GM19467 (cell line): ENCODE measurements around the gene PIGB.
A peak's percentile ranks its signal among the peaks of the same experiment; 100 is the strongest.
"Not testable (repeated sequence)": the region's sequence is repeated elsewhere in the genome, so short reads cannot be mapped to it uniquely, and the experiment has no call there.

ENCODE experiments used
- ATAC-seq: cut with Tn5 transposase; IDR thresholded peaks from one replicate; pipeline ENCODE4 v1.9.1; 2021; ENCODE audit warnings: mild to moderate bottlenecking, moderate library complexity; ENCODE audit not compliant: unreplicated experiment

PIGB gene

DNA sequence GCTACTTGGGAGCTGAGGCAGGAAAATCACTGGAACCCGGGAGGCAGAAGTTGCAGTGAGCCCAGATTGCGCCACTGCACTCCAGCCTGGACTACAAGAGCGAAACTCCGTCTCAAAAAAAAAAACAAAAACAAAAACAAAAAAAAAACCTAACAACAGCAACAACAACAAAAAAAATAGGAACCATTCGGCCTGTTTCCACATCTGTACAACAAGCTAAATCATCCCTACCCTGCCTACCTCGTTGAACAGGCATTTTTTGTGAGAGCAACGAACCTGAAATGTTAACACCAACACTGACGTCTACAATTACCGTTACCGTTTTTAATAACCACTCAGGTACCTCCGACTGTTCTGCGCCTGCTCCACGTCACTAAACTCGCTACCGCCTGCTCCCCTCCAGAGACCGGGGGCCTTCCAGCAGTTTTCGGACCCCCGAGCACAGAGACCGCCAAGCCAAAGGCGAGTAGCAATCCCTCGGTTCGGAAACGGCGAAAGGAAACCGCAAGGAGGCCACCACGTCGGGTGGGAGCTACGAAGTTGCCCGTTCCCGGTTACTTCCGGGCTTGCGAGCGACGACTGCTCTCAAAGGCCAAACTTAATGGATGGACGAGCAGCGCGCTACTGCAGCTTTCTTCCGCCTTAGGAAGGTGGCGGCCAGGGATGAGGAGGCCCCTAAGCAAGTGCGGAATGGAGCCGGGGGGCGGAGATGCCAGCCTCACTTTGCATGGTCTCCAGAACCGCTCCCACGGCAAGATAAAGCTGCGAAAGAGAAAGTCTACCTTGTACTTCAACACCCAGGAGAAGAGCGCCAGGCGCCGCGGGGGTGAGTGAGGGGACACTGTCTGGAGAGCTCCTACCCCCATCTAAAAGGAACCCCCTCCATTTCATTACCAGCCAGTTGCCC lies at the start of gene PIGB, which contains the start of gene PIGBOS1:
PIGB (plus strand) TSS at position 635 of the 907 bp plus-strand sequence; CDS start at position 664, 29 bp downstream.
PIGBOS1 (minus strand) TSS at position 536 of the 907 bp plus-strand sequence. CDS start 1,331 bp downstream, outside the sequence.
- ATAC-seq = peak; percentile 92

GRCh38 chr15:55270291-55270690 lies 48.7 kb upstream of the PIGB start:
- no peak for ATAC-seq

- no peak for ATAC-seq
Observed at GRCh38 chr15:55276324-55276723, 42.7 kb upstream of the PIGB start.

DNA sequence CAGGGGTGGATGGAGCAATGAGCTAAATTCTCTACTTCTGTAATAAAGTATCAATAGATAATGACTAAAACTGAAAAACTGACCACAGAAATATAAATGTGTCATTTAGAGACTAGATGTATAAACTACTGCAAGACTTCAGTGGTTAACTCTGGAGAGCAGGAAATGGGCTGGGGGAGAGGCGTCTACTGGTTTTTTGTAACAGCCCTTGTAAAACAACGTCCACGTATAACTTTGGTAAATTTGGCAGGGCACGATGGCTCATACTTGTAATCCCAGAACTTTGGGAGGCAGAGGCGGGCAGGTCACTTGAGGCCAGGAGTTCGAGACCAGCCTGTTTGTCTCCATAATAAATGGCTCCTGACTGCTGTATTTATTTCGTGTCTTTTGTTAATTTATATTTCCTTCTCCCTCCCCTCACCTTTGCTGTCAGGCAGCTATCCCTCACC lies 41.9 kb upstream of the PIGB start:
- ATAC-seq = peak; percentile 49

- no peak for ATAC-seq
Observed at GRCh38 chr15:55277715-55278114, 41.3 kb upstream of the PIGB start.

- no peak for ATAC-seq
Observed at GRCh38 chr15:55279100-55279745, 39.8 kb upstream of the PIGB start.

- peak; percentile 70 for ATAC-seq
Observed at GRCh38 chr15:55279746-55280351, 39.2 kb upstream of the PIGB start.

DNA sequence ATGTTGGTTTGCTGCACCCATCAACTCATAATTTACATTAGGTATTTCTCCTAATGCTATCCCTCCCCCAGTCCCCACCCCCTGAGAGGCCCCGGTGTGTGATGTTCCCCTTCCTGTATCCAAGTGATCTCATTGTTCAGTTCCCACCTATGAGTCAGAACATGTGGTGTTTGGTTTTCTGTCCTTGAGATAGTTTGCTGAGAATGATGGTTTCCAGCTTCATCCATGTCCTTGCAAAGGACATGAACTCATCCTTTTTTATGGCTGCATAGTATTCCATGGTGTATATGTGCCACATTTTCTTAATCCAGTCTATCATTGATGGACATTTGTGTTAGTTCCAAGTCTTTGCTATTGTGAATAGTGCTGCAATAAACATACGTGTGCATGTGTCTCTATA lies 38.4 kb upstream of the PIGB start:
- ATAC-seq = not testable (repeated sequence)

DNA sequence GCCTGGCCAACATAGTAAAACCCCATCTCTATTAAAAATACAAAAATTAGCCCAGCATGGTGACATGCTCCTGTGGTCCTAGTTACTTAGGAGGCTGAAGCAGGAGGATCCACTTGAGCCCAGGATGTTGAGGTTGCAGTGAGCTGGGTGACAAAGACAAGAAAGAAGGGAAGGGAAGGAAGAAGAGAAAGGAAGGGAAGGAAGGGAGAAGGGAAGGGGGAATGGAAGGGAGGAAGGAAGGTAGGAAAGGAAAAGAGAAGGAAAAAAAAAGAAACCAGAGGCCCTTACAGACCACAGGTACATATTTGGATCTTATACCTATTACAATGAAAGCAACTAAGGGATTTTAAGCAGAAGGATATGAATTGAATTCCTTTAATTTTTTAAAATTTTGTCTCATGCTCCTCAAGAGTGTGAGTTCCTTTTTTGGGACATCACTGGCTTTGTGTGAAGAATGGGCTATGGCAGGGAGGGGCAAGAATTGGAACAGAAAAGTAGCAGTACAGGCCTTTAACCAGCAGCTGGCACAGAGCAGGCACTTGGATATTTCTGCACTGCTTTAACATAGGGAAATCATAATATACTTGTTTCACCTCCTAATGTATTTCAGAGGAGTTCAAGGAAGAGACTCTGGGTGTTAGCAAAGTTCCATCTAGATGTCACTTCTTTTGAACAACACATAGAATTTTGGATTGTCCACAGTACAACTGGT lies 37.3 kb upstream of the PIGB start:
- ATAC-seq = no peak

DNA sequence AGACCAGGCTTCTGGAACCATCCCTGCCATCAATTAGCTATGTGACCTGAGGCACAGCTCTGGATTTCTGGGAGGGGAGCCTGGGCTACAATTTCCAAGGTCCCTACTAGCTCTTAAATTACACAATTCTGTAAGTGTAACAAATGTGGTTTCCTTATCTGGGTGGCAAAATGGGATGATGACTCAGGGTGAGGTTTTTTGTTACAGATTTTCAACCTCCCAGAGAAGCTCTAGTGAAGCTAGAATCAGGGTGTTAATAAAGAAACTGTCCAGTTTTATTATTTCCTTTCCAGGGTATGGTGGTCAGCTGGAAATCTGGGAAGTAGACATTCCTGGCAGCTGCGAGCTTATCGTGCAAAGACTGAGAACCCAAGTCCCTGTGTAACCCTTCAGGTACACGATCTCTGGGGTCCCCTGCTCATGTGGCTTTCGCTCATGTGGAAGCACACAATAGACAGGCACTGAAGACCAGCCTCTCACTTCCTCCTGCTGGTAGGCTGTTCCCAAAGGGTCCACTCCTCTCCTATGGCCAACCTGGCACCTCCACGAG lies 36.7 kb upstream of the PIGB start:
- ATAC-seq = no peak

- no peak for ATAC-seq
Observed at GRCh38 chr15:55283379-55284147, 35.5 kb upstream of the PIGB start.

- no peak for ATAC-seq
Observed at GRCh38 chr15:55284426-55284825, 34.6 kb upstream of the PIGB start.

- not testable (repeated sequence) for ATAC-seq
Observed at GRCh38 chr15:55286442-55287189, 32.4 kb upstream of the PIGB start.

DNA sequence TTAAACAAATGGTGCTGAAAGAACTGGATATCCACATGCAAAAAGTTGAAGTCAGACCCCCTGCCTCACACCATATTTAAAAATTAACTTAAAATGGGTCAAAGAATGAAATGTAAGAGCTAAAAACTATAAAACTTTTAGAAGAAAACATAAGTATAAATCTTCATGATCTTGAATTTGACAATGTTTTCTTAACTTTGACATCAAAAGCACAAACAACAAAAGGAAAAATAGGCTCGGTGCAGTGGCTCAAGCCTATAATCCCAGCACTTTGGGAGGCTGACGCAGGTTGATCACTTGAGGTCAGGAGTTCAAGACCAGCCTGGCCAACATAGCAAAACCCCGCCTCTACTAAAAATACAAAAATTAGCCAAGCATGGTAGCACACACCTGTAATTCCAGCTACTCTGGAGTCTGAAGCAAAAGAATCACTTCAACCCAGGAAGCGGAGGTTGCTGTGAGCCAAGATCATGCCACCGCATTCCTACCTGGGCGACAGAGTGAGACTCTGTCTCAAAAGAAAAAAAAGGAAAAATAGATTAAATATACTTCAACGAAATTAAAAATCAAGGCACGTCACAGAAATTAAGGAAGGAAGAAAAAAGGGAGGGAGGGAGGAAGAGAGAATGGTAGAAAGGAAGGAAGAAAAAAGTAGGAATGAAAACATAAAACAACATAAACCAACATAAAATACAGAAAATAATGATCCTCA lies 30.9 kb upstream of the PIGB start:
- no peak for ATAC-seq

DNA sequence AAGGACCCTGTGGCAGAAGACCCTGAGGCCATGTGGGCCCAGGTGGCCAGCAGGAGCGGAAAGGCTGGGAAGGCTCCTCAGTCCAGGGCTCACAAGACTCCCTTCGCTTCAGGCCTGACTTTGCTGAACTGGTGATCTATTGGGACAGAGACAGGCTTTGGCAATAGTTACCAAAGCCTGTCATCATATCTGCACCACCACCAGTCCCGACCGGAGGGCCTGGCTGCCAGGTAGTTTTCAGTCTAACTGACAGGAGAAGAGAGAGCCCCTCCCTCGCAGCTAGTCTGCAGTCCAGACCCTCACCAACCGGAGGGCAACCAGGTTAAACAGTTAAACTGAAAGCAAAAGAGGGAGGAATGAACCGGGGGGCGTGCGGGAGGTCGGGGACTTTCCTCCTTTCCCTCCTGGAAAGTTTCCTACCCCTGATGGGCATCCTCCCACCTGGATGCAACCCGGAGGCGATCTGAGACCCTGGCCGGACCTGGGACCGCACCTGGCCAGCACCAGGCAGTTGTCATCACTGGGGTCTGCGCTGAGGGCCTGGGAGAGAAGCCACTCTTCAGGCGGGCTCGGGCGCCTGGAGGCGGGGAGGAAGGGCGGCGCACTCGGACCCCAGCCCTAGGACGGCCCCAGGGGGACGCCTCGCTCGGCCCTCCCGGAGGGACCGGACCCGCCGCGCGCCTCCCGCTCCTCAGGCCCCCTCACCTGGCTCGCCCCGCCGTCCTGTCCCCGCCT lies 29.8 kb upstream of the PIGB start:
- ATAC-seq = peak; percentile 39

DNA sequence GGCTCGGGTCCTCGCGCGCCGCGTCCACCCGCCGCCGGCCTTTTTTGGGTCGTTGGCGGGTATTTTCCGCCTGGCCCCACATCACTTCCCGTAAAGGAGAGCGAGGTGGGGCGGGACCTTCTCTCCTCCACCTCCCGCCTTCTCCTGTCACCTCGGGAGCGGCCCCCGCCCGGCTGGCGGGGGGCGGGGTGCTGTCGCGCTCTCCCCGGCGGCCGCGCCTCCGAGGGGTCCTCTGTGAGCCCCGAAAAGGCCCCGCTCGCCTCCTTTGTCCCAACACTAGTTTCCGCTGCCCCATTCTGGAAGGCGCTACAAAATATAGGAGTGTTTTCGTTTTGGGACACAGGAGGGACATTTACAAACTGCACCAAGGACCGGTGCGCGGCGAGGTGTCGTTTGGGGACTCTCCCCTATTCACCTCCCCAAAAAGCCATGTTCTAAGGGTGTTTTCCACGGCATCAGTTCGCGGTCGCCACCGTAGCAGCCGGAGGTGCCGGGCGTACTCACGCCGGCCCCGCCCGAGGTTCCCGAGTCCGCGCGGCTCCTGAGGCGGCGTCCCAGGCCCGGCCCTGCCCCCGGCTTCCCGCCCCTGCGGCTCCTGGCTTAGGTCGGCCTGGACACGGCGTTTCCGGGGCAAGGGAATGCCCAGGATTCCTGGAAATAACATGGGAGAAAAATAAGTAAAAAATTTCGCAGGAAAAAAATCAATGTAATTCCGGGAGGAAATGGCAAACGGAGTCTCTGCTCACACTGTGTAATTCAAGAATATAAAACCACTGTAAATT lies 29.1 kb upstream of the PIGB start, which contains the start of gene RAB27A:
RAB27A (minus strand) TSS at position 68 of the 782 bp plus-strand sequence. CDS start 54,879 bp downstream, outside the sequence.
- peak; percentile 58 for ATAC-seq
